ENCODE measurements around the gene SREBF1. TPM values are rescaled to one million over a fixed set of nuclear protein-coding genes. Genes with fewer than 3 reads are reported as not detected.

Gene SREBF1
- total RNA-seq, 1 experiment from 2014 or later = 25.7 TPM

DNA sequence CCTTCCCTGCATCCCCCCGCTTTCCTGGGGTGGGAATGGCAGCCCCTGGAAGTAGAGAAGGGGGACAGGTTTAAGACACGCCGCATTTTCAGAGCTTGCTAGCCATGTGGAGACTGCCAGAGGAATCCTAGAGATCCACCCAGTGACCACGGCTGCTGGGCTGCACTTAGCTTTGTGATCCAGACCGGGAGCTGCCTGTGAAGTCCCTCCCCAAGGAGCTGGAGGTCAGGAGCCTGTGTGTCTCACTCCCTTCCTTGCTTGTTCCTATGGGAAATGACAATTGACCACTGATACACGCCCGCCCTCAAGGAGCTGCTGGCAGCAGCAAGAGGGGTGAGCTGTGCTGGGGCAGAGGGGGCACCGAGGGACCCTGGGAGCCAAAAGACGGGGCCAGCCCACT is 73.7 kb downstream of the SREBF1 start:
- no peak for DNase-seq (ENCODE audit: low read depth)

DNA sequence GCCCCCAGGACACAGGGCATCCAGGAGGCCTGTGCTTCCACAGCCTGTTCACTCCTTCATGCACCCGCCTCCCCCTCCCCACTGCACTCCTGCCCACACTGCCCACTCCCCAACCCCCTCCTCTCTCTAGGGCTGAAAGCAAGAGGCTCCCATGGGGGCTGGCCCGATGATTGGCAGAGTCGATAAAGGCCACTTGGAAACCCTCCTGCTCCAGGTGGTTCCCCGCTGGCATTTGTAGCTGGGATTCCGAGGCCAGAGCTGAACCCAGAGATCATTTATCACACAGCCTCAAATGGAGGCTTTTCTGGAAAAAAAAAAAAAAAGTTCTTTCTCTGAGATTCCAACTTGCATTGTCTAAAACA is 74.1 kb downstream of the SREBF1 start:
- DNase-seq (ENCODE audit: low read depth) = no peak

Other genes with a start within 250 kb of the SREBF1 start
- gene PEMT, start 245.3 kb downstream of the SREBF1 start, total RNA-seq (2014; rRNA removed; shearing (Covaris generic)) = 30.9 and 41.3 TPM in 2 replicates
- 2.8 and 3.2 TPM in 2 replicates for gene RAI1, start 155.5 kb downstream of the SREBF1 start, total RNA-seq (2014; rRNA removed; shearing (Covaris generic))
- 16.2 and 18.5 TPM in 2 replicates for gene TOM1L2, start 135.4 kb upstream of the SREBF1 start, total RNA-seq (2014; rRNA removed; shearing (Covaris generic))
- gene DRC3, start 135.9 kb upstream of the SREBF1 start, total RNA-seq (2014; rRNA removed; shearing (Covaris generic)) = 0.59 and 2.2 TPM in 2 replicates
- 13.3 and 14.0 TPM in 2 replicates for gene ATPAF2, start 202.2 kb upstream of the SREBF1 start, total RNA-seq (2014; rRNA removed; shearing (Covaris generic))
- 4.9 and 6.0 TPM in 2 replicates for gene GID4, start 202.4 kb upstream of the SREBF1 start, total RNA-seq (2014; rRNA removed; shearing (Covaris generic))